ENCODE measurements around the gene FLCN. TPM values are rescaled to one million over a fixed set of nuclear protein-coding genes. Genes with fewer than 3 reads are reported as not detected.

Gene FLCN
- total and polyA plus RNA-seq, 12 donors: 16.0 to 78.2 (median 35.8) TPM

- DNase-seq: no peak
- WGBS, 2 donors: 95% methylated on average over 16 of the region's 16 CpGs
Measured at GRCh38 chr17:17226451-17227265, 10.3 kb downstream of the FLCN start.

GRCh38 chr17:17225901-17226300 is 11.1 kb downstream of the FLCN start:
- H3K27ac ChIP-seq: no peak overlapping the region
- H3K9me3 ChIP-seq: no peaks in the 10 kb centered on the region
- DNase-seq: no peak
- intact Hi-C loops (cut with DNase I): no loop called here
- H3K27me3 ChIP-seq: no peaks in the 10 kb centered on the region
- WGBS, 2 donors: 93 to 95% methylated on average over 10 of the region's 10 CpGs
- H3K4me3 ChIP-seq: no peak overlapping the region
- H3K4me1 ChIP-seq: peaks cover 0 to 25% (median 13%) of the 10 kb centered on the region in 9 donors
- H3K36me3 ChIP-seq: peaks cover 0 to 100% (median 84%) of the 10 kb centered on the region in 9 donors
- ATAC-seq: no peak
- TF ChIP-seq CTCF (IDR thresholded peaks at IDR 0.05): no peak

More at GRCh38 chr17:17226451-17227265, 10.3 kb downstream of the FLCN start:
- no peak for TF ChIP-seq CTCF (IDR thresholded peaks at IDR 0.05)
- peaks cover 0 to 31% (median 16%) of the 10 kb centered on the region in 9 donors for H3K4me1 ChIP-seq
- no peak overlapping the region for H3K4me3 ChIP-seq
- no peak for ATAC-seq
- H3K9me3 ChIP-seq: no peaks in the 10 kb centered on the region
- no peak overlapping the region for H3K27ac ChIP-seq
- intact Hi-C loops (cut with DNase I): no loop called here
- no peaks in the 10 kb centered on the region for H3K27me3 ChIP-seq
- peaks cover 0 to 100% (median 86%) of the 10 kb centered on the region in 9 donors for H3K36me3 ChIP-seq

- 87 to 94% methylated on average over 8 of the region's 8 CpGs for WGBS, 2 donors
Measured at GRCh38 chr17:17224137-17224536, 12.8 kb downstream of the FLCN start.

GRCh38 chr17:17223736-17224135 is 13.2 kb downstream of the FLCN start:
- H3K4me1 ChIP-seq: peaks cover 0 to 13% (median 9%) of the 10 kb centered on the region in 9 donors
- TF ChIP-seq CTCF (IDR thresholded peaks at IDR 0.05): no peak
- H3K27ac ChIP-seq: no peak overlapping the region
- DNase-seq (no peak), ATAC-seq (no peak)
- no peaks in the 10 kb centered on the region for H3K27me3 ChIP-seq
- H3K36me3 ChIP-seq: peaks cover 0 to 100% (median 87%) of the 10 kb centered on the region in 9 donors
- no peaks in the 10 kb centered on the region for H3K9me3 ChIP-seq
- intact Hi-C loops (cut with DNase I): loop anchor here in 1 of 10 donors (5.0 kb wide), 1 partner anchor 911 kb away; no protein-coding TSS in a partner anchor
- WGBS, 2 donors: 93 to 95% methylated on average over 16 of the region's 16 CpGs
- no peak overlapping the region for H3K4me3 ChIP-seq

More at GRCh38 chr17:17224137-17224536, 12.8 kb downstream of the FLCN start:
- no peak for ATAC-seq
- no peaks in the 10 kb centered on the region for H3K27me3 ChIP-seq
- no peaks in the 10 kb centered on the region for H3K9me3 ChIP-seq
- intact Hi-C loops (cut with DNase I): loop anchor here in 1 of 10 donors (5.0 kb wide), 1 partner anchor 912 kb away; no protein-coding TSS in a partner anchor
- H3K4me1 ChIP-seq: peaks cover 0 to 17% (median 13%) of the 10 kb centered on the region in 9 donors
- H3K36me3 ChIP-seq: peaks cover 0 to 100% (median 83%) of the 10 kb centered on the region in 9 donors
- H3K4me3 ChIP-seq: no peak overlapping the region
- DNase-seq: no peak
- TF ChIP-seq CTCF (IDR thresholded peaks at IDR 0.05): no peak
- H3K27ac ChIP-seq: no peak overlapping the region

All from heart right ventricle (tissue), 16 donors.